Measurements from ENCODE around the gene FXYD7. TPM values are rescaled to one million over a fixed set of nuclear protein-coding genes. Genes with fewer than 3 reads are reported as not detected.

The FXYD7 gene
- total RNA-seq, 1 donor from 2014 or later = not detected

- no peak for TF ChIP-seq CTCF (IDR thresholded peaks at IDR 0.05; ENCODE audit: insufficient read depth, low read length, poor library complexity, severe bottlenecking)
- Histone ChIP-seq H3K27me3 (ENCODE audit: control insufficient read depth, insufficient read depth, low read length) (no peaks in the 10 kb centered on the region), H3K36me3 (ENCODE audit: control insufficient read depth, insufficient read depth, low read length) (no peaks in the 10 kb centered on the region), H3K4me3 (ENCODE audit: low read depth, low read length) (no peak overlapping the region)
- DNase-seq (ENCODE audit: low read depth) = no peak
Observed at GRCh38 chr19:35166100-35167063, 23.3 kb downstream of the FXYD7 start.

GRCh38 chr19:35167251-35168119, 24.4 kb downstream of the FXYD7 start:
- Histone ChIP-seq H3K4me3 (ENCODE audit: low read depth, low read length) (no peak overlapping the region), H3K27me3 (ENCODE audit: control insufficient read depth, insufficient read depth, low read length) (no peaks in the 10 kb centered on the region), H3K36me3 (ENCODE audit: control insufficient read depth, insufficient read depth, low read length) (no peaks in the 10 kb centered on the region)
- no peak for DNase-seq (ENCODE audit: low read depth)
- TF ChIP-seq CTCF (IDR thresholded peaks at IDR 0.05; ENCODE audit: insufficient read depth, low read length, poor library complexity, severe bottlenecking) = no peak

- Histone ChIP-seq H3K27me3 (ENCODE audit: control insufficient read depth, insufficient read depth, low read length) (no peaks in the 10 kb centered on the region), H3K36me3 (ENCODE audit: control insufficient read depth, insufficient read depth, low read length) (no peaks in the 10 kb centered on the region), H3K4me3 (ENCODE audit: low read depth, low read length) (no peak overlapping the region)
- no peak for TF ChIP-seq CTCF (IDR thresholded peaks at IDR 0.05; ENCODE audit: insufficient read depth, low read length, poor library complexity, severe bottlenecking)
- DNase-seq (ENCODE audit: low read depth) = no peak
Observed at GRCh38 chr19:35168196-35168595, 25.1 kb downstream of the FXYD7 start.

- no peaks in the 10 kb centered on the region for H3K36me3 ChIP-seq (ENCODE audit: control insufficient read depth, insufficient read depth, low read length)
- TF ChIP-seq CTCF (IDR thresholded peaks at IDR 0.05; ENCODE audit: insufficient read depth, low read length, poor library complexity, severe bottlenecking) = no peak
- DNase-seq (ENCODE audit: low read depth) = no peak
- no peaks in the 10 kb centered on the region for H3K27me3 ChIP-seq (ENCODE audit: control insufficient read depth, insufficient read depth, low read length)
- no peak overlapping the region for H3K4me3 ChIP-seq (ENCODE audit: low read depth, low read length)
Observed at GRCh38 chr19:35169221-35169995, 26.4 kb downstream of the FXYD7 start.

GRCh38 chr19:35170359-35171061, 27.5 kb downstream of the FXYD7 start:
- H3K27me3 ChIP-seq (ENCODE audit: control insufficient read depth, insufficient read depth, low read length) = no peaks in the 10 kb centered on the region
- no peak overlapping the region for H3K4me3 ChIP-seq (ENCODE audit: low read depth, low read length)
- DNase-seq (ENCODE audit: low read depth) = no peak
- H3K36me3 ChIP-seq (ENCODE audit: control insufficient read depth, insufficient read depth, low read length) = no peaks in the 10 kb centered on the region
- TF ChIP-seq CTCF (IDR thresholded peaks at IDR 0.05; ENCODE audit: insufficient read depth, low read length, poor library complexity, severe bottlenecking) = no peak

Data from kidney epithelial cell (primary cell).